K562 (cell line): ENCODE measurements around the gene RAI1. TPM values are rescaled to one million over a fixed set of nuclear protein-coding genes. Genes with fewer than 3 reads are reported as not detected.
A peak's percentile ranks its signal among the peaks of the same experiment; 100 is the strongest.

Experiments
- ATAC-seq: fragments of 200-7000 bp; cut with Tn5 transposase; 3 replicates; pipeline ENCODE4 v1.9.1; 2020; ENCODE audit warnings: moderate library complexity
- BruUV-seq: library from RNA; stranded (reverse); fragments of 400-500 nt; replicated peaks from 2 replicates; lab custom pipeline; 2021; lab: Mats Ljungman, UMichigan
- CTCF ChIA-PET: fragments of 300-600 bp; formaldehyde crosslinking; extraction: SDS; loops from one replicate; lab custom pipeline; 2021; ENCODE audit warnings: low intra/inter-chr PET ratio; lab: Yijun Ruan, JAX
- POLR2A ChIA-PET: fragments of 300-600, 350-650 bp; sonication (Branson Sonifier 250); formaldehyde crosslinking; extraction: SDS; loops from one replicate; lab custom pipeline; 2021; ENCODE audit warnings: antibody characterized with exemption, inconsistent platforms; lab: Yijun Ruan, JAX
- DNase-seq, 4 experiments: peaks; one replicate each; pipeline versions ENCODE4 v3.0.0 to v3.0.0-alpha.2; 2011 to 2018; ENCODE audit warnings: low spot score in 3 of 4, mixed read lengths in 3 of 4; ENCODE audit errors: extremely low read depth in 1 of 4
- FAIRE-seq: peaks from 2 replicates; lab custom pipeline; 2011; peaks lifted over from hg19 to GRCh38; lab: Jason Lieb, UNC
- H2AFZ ChIP-seq: 2 replicates; pipeline ENCODE4 v1.6.0; 2011; ENCODE audit warnings: low read depth, low read length, control low read depth, inconsistent platforms
- H3K27ac ChIP-seq: fragments of 200-600 bp; 3 replicates; pipeline ENCODE4 v1.8.0; 2011; ENCODE audit warnings: low read depth, mild to moderate bottlenecking, control low read depth, inconsistent platforms, low read length, moderate library complexity, mixed read lengths; ENCODE audit errors: extremely low read depth
- H3K27me3 ChIP-seq, 2 experiments: fragments of 300-600 bp in 1 of 2; 2 replicates in 1 of 2; 3 replicates in 1 of 2; pipeline versions ENCODE4 v1.6.0 to v1.8.0; 2011; ENCODE audit warnings: inconsistent platforms in 2 of 2, low read length in 2 of 2, mild to moderate bottlenecking in 1 of 2, mixed read lengths in 1 of 2, moderate library complexity in 1 of 2; ENCODE audit not compliant: control insufficient read depth in 2 of 2, insufficient read depth in 2 of 2
- H3K36me3 ChIP-seq: fragments of 300-600 bp; 3 replicates; pipeline ENCODE4 v1.8.0; 2011; ENCODE audit warnings: mild to moderate bottlenecking, low read length, inconsistent platforms; ENCODE audit not compliant: control insufficient read depth, insufficient read depth
- H3K4me1 ChIP-seq, 2 experiments: fragments of 200-600 bp in 1 of 2; replicated peaks in 1 of 2; 2 replicates in 1 of 2; 3 replicates in 1 of 2; pipeline versions ENCODE4 v1.5.1 to v1.8.0; 2011; ENCODE audit warnings: inconsistent platforms in 2 of 2, low read length in 2 of 2, mild to moderate bottlenecking in 1 of 2, mixed read lengths in 1 of 2, moderate library complexity in 1 of 2; ENCODE audit not compliant: control insufficient read depth in 2 of 2, insufficient read depth in 2 of 2
- H3K4me2 ChIP-seq: 2 replicates; pipeline ENCODE4 v1.6.1; 2011; ENCODE audit warnings: low read length, control low read depth, inconsistent platforms, mixed read lengths; ENCODE audit not compliant: insufficient read depth
- H3K4me3 ChIP-seq: fragments of 200-600 bp; sonication (generic), shearing (Covaris generic); 2 replicates; pipeline ENCODE4 v1.5.1; 2016; ENCODE audit warnings: control low read depth, inconsistent platforms
- H3K79me2 ChIP-seq: fragments of 200-600 bp; 3 replicates; pipeline ENCODE4 v1.8.0; 2011; ENCODE audit warnings: low read length, inconsistent platforms; ENCODE audit not compliant: control insufficient read depth, insufficient read depth
- H3K9ac ChIP-seq, 2 experiments: 2 replicates each; pipeline versions ENCODE4 v1.6.0 to v1.6.1; 2011; ENCODE audit warnings: low read depth in 2 of 2, low read length in 2 of 2, control low read depth in 1 of 2, inconsistent platforms in 1 of 2, mild to moderate bottlenecking in 1 of 2, mixed read lengths in 1 of 2; ENCODE audit not compliant: insufficient read depth in 1 of 2
- H3K9me1 ChIP-seq: one replicate; pipeline ENCODE4 v1.6.0; 2011; ENCODE audit warnings: inconsistent platforms, mild to moderate bottlenecking, low read length, moderate library complexity; ENCODE audit not compliant: control insufficient read depth, insufficient read depth
- H3K9me3 ChIP-seq: replicated peaks from 2 replicates; pipeline ENCODE4 v1.5.1; 2011; ENCODE audit warnings: low read depth, low read length, inconsistent platforms; ENCODE audit not compliant: control insufficient read depth, insufficient read depth
- H4K20me1 ChIP-seq: replicated peaks from 2 replicates; pipeline ENCODE4 v1.6.1; 2011; ENCODE audit warnings: low read length, inconsistent platforms, mixed read lengths; ENCODE audit not compliant: control insufficient read depth, insufficient read depth
- ZNF75A ChIP-seq: fragments of 450-650 bp; formaldehyde crosslinking; IDR thresholded peaks from 2 replicates; pipeline ENCODE4 v1.4.0; 2020; ENCODE audit warnings: mild to moderate bottlenecking
- WGBS: fragments of 100-300 bp; shearing (Covaris generic); methylation state at CpG from one replicate; pipeline ENCODE4 v1.1.6; 2016; ENCODE audit warnings: low coverage, mixed read lengths; ENCODE audit not compliant: insufficient coverage; ENCODE audit errors: missing lambda C conversion rate; 5-methylcytosine and 5-hydroxymethylcytosine counted together
- in situ Hi-C: fragments of 300-500 bp; cut with MboI; formaldehyde crosslinking; loops from 4 replicates; pipeline ENCODE4 v1.15.0; 2018; ENCODE audit warnings: inconsistent platforms, mixed read lengths
- intact Hi-C: fragments of 100-400 bp; cut with micrococcal nuclease; formaldehyde crosslinking; loops from 2 replicates; pipeline ENCODE4 v1.14.2; 2022
- polyA plus RNA-seq, 8 experiments: library from polyadenylated mRNA; depleted of rRNA in 4 of 8; stranded (reverse) in 5 of 8; unstranded in 3 of 8; fragments of >200 nt; fragmentation: Nextera tagmentation in 2 of 8; fragmentation: Illumina TruSeq in 1 of 8; extraction: Ambion mirVana in 2 of 8; extraction: Trizol in 1 of 8; gene quantifications; 2 replicates each; pipeline versions ENCODE4 v1.2.1 to v1.2.3, GENCODE V29; 2011 to 2014; ENCODE audit warnings: inconsistent platforms in 1 of 8, missing spikeins in 1 of 8
- total RNA-seq, 7 experiments: library from RNA; depleted of rRNA in 6 of 7; stranded (reverse); fragments of >200 nt in 6 of 7; fragmentation: Illumina TruSeq in 2 of 7; extraction: Trizol in 2 of 7; gene quantifications; 2 replicates each; pipeline versions ENCODE4 v1.2.1 to v1.2.3, GENCODE V29; 2011 to 2021; ENCODE audit warnings: low replicate concordance in 1 of 7
- TF ChIP-seq, protein P1 (sequence below): sonication (generic); formaldehyde crosslinking; IDR thresholded peaks from 2 replicates; pipeline ENCODE4 v1.8.1; 2023; ENCODE audit warnings: mild to moderate bottlenecking, missing genetic modification reagents

RAI1 gene
- total and polyA plus RNA-seq, 9 of the 15 experiments (the other 6 are each of a cell fraction or from before 2014, with no cell fraction given): 0.68 to 19.9 (median 5.5) TPM

DNA sequence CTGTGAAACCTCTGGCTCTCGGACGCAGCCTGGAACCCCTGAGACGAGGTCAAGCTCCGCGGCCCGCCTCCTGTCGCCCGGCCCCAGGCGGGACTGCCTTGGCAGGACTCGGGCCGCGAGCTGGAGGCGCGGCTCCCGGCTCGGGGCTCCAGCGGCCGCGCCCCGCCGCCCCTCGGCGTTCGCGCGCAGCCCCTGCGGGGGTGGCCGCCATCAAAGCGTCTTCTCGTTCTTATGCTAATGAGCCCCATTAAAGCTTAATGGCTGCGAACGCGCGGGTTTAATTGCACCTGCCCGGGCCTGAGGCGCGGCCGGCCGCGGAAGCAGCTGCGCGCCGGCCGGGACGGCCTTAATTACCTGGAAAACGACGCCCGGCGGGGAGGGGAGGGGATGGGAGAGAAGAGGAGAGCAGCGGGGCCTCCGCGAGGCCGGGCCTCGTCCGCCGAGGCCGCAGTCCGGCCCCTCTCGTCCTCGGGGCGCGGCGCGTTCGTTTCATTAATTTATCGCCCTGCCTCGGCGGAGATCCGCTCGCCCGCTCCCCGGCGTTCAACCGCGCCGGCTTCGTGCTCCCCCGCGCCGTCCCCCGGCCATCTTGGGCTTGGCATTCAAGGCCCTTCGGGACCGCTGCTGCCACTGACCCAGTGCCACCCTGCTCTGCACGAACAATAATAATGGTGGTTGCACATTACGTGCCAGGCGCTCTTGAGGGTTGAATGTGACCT lies 19.2 kb downstream of the RAI1 start:
- TF ChIP-seq ZNF75A (CRISPR knock-in tag): no peak
- TF ChIP-seq, protein P1, sequence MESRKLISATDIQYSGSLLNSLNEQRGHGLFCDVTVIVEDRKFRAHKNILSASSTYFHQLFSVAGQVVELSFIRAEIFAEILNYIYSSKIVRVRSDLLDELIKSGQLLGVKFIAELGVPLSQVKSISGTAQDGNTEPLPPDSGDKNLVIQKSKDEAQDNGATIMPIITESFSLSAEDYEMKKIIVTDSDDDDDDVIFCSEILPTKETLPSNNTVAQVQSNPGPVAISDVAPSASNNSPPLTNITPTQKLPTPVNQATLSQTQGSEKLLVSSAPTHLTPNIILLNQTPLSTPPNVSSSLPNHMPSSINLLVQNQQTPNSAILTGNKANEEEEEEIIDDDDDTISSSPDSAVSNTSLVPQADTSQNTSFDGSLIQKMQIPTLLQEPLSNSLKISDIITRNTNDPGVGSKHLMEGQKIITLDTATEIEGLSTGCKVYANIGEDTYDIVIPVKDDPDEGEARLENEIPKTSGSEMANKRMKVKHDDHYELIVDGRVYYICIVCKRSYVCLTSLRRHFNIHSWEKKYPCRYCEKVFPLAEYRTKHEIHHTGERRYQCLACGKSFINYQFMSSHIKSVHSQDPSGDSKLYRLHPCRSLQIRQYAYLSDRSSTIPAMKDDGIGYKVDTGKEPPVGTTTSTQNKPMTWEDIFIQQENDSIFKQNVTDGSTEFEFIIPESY (CRISPR knock-in tag): 0 out of 2 replicates have a peak, but pooled peaks have one; percentile 20
- TF ChIP-seq, all 486 proteins: peak for 1
- H3K79me2 ChIP-seq: peaks cover 84% of the 10 kb centered on the region

More for the DNA sequence above, 19.2 kb downstream of the RAI1 start:
- intact Hi-C loops (no loop called here), in situ Hi-C loops (no loop called here)
- H3K27me3 ChIP-seq: no peaks in the 10 kb centered on the region
- WGBS: 94% methylated on average over 9 of the region's 86 CpGs
- peaks cover 2% of the 10 kb centered on the region for H3K9me1 ChIP-seq
- ChIA-PET CTCF (interaction anchor here (0.6 kb wide), 1 partner anchor 19 kb away, joined by 4 read pairs; no protein-coding TSS in a partner anchor), POLR2A (no interaction called here)
- ATAC-seq (no peak), FAIRE-seq (no peak), DNase-seq (peak in 1 of 4 experiments; percentile 26)
- H3K4me3 ChIP-seq: no peak overlapping the region
- no TSS peak for BruUV-seq
- H3K9ac ChIP-seq: no peak overlapping the region
- H3K4me2 ChIP-seq: no peak overlapping the region
- no peaks in the 10 kb centered on the region for H3K9me3 ChIP-seq
- H3K36me3 ChIP-seq: no peaks in the 10 kb centered on the region; the same call in 2 of the 3 replicates
- H3K27ac ChIP-seq: no peak overlapping the region
- peaks cover 11 to 31% of the 10 kb centered on the region in 2 experiments; a peak in 4 of 5 replicates for H3K4me1 ChIP-seq
- peaks cover 11% of the 10 kb centered on the region; the same call in 1 of the 2 replicates for H4K20me1 ChIP-seq
- no peak overlapping the region for H2AFZ ChIP-seq
